DMS 273 treated with DMSO at 0.1 percent for 48 hours (cell line): ENCODE results near the gene AFF3.

Source experiments
- DNase-seq: peaks from one replicate; lab custom pipeline; 2025; lab: John Stamatoyannopoulos, UW

The AFF3 gene

GRCh38 chr2:99881901-99882591 lies 260.3 kb downstream of the AFF3 start:
- no peak for DNase-seq

GRCh38 chr2:99880964-99881294 lies 261.5 kb downstream of the AFF3 start:
- DNase-seq, result no peak

DNA sequence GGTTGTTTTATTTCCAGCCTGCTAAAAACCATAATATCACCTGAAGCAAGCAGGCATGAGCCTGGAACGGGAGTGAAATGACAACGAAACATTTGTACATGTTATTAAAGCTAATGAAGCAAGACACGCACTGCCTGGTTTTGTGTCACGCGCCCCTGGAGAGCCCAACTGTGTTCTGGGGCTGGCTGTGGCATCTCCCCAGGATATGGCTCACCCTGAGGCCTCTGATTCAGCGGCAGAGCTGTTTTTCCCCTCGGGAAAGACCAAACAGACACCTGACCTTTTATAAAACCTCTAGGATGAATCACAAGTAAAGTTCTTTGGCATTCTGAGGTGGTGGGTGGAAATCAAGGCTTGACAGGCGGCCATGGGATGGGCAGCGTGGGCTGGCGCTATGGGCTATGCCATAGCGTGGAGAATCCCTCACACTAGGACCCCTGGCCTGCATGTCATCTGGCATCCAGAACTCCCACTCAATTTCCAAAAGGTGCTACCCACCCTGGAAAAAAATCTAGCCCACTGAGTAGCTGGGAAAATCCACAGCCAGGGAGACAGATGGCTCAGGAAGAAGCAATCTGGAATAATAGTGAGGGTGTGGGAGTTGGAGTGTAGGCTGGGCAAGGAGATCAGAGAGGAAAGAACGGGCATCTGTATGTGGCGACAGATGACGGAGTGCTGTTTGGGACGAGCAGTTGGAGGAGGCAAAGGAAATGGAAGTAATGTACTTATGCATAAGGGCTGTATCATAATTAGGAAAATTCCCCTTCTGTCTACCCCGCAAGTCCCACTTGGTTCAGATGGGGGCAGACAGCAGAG lies 262.0 kb downstream of the AFF3 start:
- DNase-seq, result peak; percentile 97

- DNase-seq, result no peak
Measured at GRCh38 chr2:99879481-99879880, 262.9 kb downstream of the AFF3 start.

DNA sequence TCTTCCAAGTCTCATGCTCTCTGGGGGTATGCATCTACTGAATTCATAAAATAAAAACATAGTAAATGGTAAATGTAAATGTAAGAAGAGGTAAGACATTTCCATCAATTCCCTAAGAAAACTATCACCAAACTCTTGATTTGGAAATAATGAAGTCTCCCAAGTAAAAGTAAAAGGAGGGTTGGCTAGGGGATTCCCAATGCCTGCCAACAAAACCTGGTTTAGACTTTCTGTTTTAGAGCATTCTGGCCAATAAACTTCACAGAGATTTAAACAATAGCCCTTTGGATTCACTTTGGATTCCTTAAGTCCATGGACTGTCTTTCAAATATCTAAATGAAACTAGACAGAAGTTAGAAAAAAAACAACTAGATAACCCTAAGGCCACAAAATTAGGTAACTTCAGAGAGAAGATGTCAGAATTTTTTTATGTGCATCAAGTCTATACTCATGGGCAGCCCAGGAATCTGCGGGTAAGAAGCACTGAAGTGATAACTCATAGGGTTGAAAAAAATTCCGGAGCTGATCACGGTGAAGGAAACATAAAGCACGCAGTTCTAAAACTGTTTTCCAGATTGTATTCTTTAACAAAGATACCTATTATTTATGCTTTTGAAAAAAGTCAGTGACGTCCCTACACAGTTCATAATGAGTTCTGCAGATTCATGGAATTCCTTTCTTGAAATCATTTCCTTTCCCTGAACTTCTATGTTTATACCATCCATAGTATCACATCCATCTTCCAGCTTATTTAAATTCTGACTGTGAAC lies 263.6 kb downstream of the AFF3 start:
- DNase-seq, result no peak

DNA sequence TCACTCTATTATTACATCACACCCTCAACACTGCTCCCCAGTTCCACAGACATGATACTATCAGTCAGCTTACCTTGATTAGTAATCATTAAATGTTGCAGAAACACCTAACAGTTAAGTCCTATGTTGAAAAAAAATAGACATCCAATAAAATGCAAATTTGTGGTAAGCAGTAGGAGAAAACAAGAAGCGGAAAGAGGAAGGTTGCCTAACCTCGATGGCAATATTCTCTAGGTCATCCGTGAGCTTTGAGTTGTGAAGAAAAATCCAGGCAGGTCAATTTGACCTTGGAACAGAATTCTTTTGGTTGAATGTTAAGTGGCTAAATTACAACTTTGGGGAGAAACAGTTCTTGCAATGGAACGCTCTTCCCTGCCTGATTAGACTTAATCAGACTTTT lies 264.4 kb downstream of the AFF3 start:
- no peak for DNase-seq

DNA sequence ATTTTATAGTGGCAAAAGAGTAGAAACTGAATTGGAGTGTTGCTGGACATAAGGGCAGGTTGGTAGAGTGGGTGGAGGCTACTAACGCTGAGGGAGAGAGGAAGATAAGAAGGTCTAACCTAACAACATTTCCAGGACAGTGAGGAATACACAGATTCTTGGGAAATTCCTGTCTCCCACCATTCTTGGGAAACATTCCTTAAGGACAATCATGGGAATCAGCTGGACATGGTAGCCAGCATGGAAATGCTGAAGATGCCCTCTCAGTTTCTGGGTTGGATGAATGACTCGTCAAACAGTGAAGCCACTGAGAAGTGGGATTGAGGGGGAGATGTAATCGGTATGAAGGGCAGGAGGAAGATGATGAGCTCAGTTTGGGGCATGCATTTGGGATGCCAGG lies 265.4 kb downstream of the AFF3 start:
- no peak for DNase-seq

- no peak for DNase-seq
Measured at GRCh38 chr2:99875627-99876201, 266.7 kb downstream of the AFF3 start.

DNA sequence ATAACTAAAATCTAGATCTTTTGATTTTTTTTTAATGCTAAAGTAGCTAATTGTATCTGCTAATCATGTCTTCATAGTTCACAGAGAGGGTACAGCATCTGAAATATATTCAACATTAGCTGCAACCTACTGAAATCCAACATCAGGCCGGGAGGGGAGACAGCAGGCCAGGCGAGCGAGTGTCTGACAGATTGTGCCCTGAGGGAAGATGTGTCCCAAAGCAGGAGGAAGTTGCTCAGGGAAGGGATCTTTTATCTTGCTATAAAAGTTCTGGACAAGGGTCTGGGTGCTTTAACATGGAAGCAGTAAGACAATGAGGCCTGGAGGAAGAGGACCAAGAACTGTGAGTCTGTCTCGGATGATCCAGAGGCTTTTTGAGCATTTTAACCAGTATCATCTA lies 274.1 kb downstream of the AFF3 start:
- DNase-seq, result no peak

DNA sequence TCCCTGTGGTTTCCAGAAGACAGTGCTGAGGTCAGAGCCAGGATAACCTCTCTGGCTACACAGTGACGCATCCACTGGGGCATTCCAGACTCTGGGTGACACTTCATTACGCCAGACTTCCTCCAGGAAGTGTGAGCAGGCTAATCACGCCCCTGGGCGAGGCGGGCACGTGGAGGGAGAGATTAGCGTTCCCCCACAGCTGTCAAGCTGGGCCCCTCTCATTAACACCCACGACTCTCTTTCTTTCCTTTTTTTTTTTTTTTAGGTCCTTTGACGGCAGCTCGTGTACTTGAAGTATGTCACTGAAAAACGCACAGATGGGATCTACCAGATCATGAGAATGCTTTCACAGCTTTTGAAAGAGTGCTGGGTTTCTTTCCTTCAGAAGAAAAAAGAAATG lies 274.6 kb downstream of the AFF3 start:
- DNase-seq, result no peak

GRCh38 chr2:99865818-99866676 lies 276.3 kb downstream of the AFF3 start:
- no peak for DNase-seq

DNA sequence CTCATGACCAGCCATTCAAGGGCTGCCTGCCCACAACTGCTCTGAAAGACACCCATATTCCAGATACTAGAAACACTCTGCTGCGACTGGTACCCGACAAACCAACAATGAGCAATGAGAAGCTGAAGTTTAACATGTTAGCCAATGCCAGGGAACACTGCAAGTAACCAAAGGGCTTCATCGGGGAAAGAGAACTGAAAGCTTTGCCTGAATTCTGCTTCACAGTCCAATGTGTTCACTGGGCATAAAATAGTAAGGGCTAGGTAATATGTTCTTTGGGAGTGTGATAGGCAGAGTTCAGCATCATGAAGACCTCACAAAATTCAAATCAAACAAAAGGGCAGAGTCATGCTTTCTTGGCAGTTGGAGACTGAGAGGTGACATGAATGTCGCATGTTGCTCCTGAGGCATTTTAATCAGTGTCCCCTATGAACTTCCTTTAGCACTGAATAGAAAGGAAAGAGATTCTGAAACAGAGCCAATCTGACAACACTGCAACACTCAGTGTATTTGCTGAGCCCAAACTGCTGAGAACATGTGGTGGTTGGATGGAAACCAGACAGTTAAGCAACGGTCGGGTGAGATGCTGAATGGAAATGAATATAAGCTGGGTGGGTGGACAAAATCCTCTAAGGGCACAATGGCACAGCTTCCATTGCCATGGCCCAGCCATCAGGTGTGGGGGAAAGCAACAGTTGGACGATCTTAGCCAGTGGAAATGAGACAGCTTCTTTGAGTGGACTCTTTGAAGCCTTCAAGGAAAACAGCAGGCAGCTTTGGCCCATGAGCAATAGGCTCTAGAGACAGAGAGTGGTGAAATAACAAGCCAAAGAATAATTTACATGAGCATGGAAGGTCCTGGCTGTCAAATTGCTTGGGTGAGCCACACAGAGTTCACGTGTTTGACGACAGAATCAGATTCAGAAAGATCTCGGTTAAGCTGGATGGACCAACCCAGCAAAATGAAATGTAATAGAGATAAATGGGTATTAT lies 277.5 kb downstream of the AFF3 start:
- no peak for DNase-seq

DNA sequence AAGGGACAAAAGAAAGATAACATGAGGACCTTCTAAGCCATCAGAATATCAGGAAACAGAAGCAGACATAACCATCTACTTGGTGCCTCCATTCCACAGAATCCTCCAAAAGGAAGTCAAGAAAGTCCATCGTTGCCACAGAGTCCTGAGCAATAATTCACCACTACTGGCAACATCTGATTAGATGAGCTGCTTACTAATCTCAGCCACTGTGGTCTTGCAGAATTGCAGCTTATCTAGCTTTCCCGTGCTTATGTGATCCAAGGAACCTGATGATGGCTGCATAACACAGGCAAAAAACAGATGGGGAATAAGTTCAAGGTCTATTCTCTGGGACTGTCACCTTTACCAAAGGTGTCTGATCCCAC lies 278.5 kb downstream of the AFF3 start:
- DNase-seq, result no peak

GRCh38 chr2:99863236-99863902 lies 279.0 kb downstream of the AFF3 start:
- DNase-seq, result no peak

GRCh38 chr2:99862566-99862965 lies 279.8 kb downstream of the AFF3 start:
- DNase-seq, result no peak

- DNase-seq, result no peak
Measured at GRCh38 chr2:99861376-99861760, 281.0 kb downstream of the AFF3 start.

GRCh38 chr2:99860720-99861375 lies 281.5 kb downstream of the AFF3 start:
- no peak for DNase-seq

GRCh38 chr2:99858951-99859596 lies 283.3 kb downstream of the AFF3 start:
- DNase-seq, result no peak

- no peak for DNase-seq
Measured at GRCh38 chr2:99857867-99858444, 284.4 kb downstream of the AFF3 start.
